ENCODE data around the gene BRD7. TPM values are rescaled to one million over a fixed set of nuclear protein-coding genes. Genes with fewer than 3 reads are reported as not detected.

BRD7 gene
- total and polyA plus RNA-seq, 2 of the 13 experiments (the other 11 are each of a cell fraction or from before 2014, with no cell fraction given), result 82.3 to 149 TPM

- no peak for DNase-seq (ENCODE audit: low spot score)
- TF ChIP-seq YEATS4 (CRISPR knock-in tag; IDR thresholded peaks at IDR 0.05; ENCODE audit: borderline replicate concordance), result no peak
- TF ChIP-seq GABPB1 (CRISPR knock-in tag; IDR thresholded peaks at IDR 0.05), result no peak
- TF ChIP-seq NFYC (CRISPR knock-in tag; IDR thresholded peaks at IDR 0.05), result no peak
- TF ChIP-seq ZNF770 (CRISPR knock-in tag; IDR thresholded peaks at IDR 0.05), result peak; percentile 81
- TF ChIP-seq SAFB2 (CRISPR knock-in tag; IDR thresholded peaks at IDR 0.05; ENCODE audit: borderline replicate concordance, low read depth), result no peak
- TF ChIP-seq HES4 (CRISPR knock-in tag; IDR thresholded peaks at IDR 0.05; ENCODE audit: borderline replicate concordance), result no peak
- no peak for TF ChIP-seq ZNF580 (CRISPR knock-in tag; IDR thresholded peaks at IDR 0.05; ENCODE audit: borderline replicate concordance, low read depth)
- H3K4me2 ChIP-seq (ENCODE audit: low read depth, low read length), result no peak overlapping the region
- no peak overlapping the region for H3K27ac ChIP-seq (ENCODE audit: extremely low read length, insufficient read depth, low read length)
- no peak overlapping the region for H3K4me3 ChIP-seq (replicated peaks in 1 of 3; ENCODE audit: insufficient read depth in 1 of 3, low read depth in 2 of 3, low read length in 3 of 3)
- WGBS (ENCODE audit: low lambda C conversion rate), result 35% methylated on average over 3 of the region's 3 CpGs
- ChIA-PET CTCF (ENCODE audit: low intra/inter-chr PET ratio, low total read pairs) (no interaction called here), POLR2A (no interaction called here)
- no peaks in the 10 kb centered on the region for H4K20me1 ChIP-seq (ENCODE audit: insufficient read depth, low read length)
- FAIRE-seq, result no peak
- H3K79me2 ChIP-seq (ENCODE audit: insufficient read depth, low read length), result no peaks in the 10 kb centered on the region
- H3K36me3 ChIP-seq (replicated peaks in 1 of 2; ENCODE audit: control insufficient read depth in 1 of 2, insufficient read depth in 2 of 2, low read length in 2 of 2), result no peaks in the 10 kb centered on the region
- no peaks in the 10 kb centered on the region for H3K9me3 ChIP-seq (ENCODE audit: low read length)
- ATAC-seq, result no peak
- H3K4me1 ChIP-seq (ENCODE audit: insufficient read depth, low read length), result peaks cover 59% of the 10 kb centered on the region
- no peaks in the 10 kb centered on the region for H3K27me3 ChIP-seq (ENCODE audit: control insufficient read depth in 1 of 2, insufficient read depth in 2 of 2, low read length in 2 of 2)
- H2AFZ ChIP-seq (ENCODE audit: low read length), result no peak overlapping the region
- in situ Hi-C loops (cut with HindIII; ENCODE audit: extremely low pct_ligation_motif_present, low pct_unique_long_range_greater_than_20kb), result no loop called here
- no TSS peak for BruUV-seq (replicated peaks)
- H3K9ac ChIP-seq (ENCODE audit: insufficient read depth, low read depth, low read length), result no peak overlapping the region
- intact Hi-C loops (cut with micrococcal nuclease; ENCODE audit: unreplicated experiment), result no loop called here
These were observed 79.9 kb downstream of the BRD7 start for GRCh38 chr16:50288920-50289319.

All from HepG2 (cell line).